ENCODE data around the gene DNMT1. TPM values are rescaled to one million over a fixed set of nuclear protein-coding genes. Genes with fewer than 3 reads are reported as not detected.
"Not testable (repeated sequence)": the region's sequence is repeated elsewhere in the genome, so short reads cannot be mapped to it uniquely, and the experiment has no call there.

DNMT1 gene
- 125 and 192 TPM in 2 replicates for total RNA-seq (2014; rRNA removed)
- 88.5 TPM for polyA plus RNA-seq (2012)

GRCh38 chr19:10194500-10195198, at the start of gene DNMT1:
DNMT1 (minus strand) TSS chr19:10194953; CDS start chr19:10194899, 54 bp downstream.
- peak; percentile 96 for DNase-seq (ENCODE audit: low read depth)

GRCh38 chr19:10243606-10244005, 48.9 kb upstream of the DNMT1 start:
- no peak for DNase-seq (ENCODE audit: low read depth)

GRCh38 chr19:10241826-10242449, 47.2 kb upstream of the DNMT1 start:
- not testable (repeated sequence) for DNase-seq (ENCODE audit: low read depth)

- DNase-seq (ENCODE audit: low read depth), result peak; percentile 31
These were observed 43.5 kb upstream of the DNMT1 start for GRCh38 chr19:10238172-10238783.

- no peak for DNase-seq (ENCODE audit: low read depth)
These were observed 42.9 kb upstream of the DNMT1 start for GRCh38 chr19:10237702-10238101.

- DNase-seq (ENCODE audit: low read depth), result not testable (repeated sequence)
These were observed 40.7 kb upstream of the DNMT1 start for GRCh38 chr19:10235409-10235808.

GRCh38 chr19:10235003-10235402, 40.2 kb upstream of the DNMT1 start:
- DNase-seq (ENCODE audit: low read depth), result no peak

- no peak for DNase-seq (ENCODE audit: low read depth)
These were observed 39.2 kb upstream of the DNMT1 start for GRCh38 chr19:10233946-10234345.

- DNase-seq (ENCODE audit: low read depth), result no peak
These were observed 37.0 kb upstream of the DNMT1 start for GRCh38 chr19:10231612-10232228.

- DNase-seq (ENCODE audit: low read depth), result peak; percentile 42
These were observed 36.3 kb upstream of the DNMT1 start, which contains the start of gene S1PR2 for GRCh38 chr19:10230861-10231611. S1PR2 (minus strand) TSS chr19:10231331; CDS start chr19:10224905, 6,426 bp downstream.

- no peak for DNase-seq (ENCODE audit: low read depth)
These were observed 35.6 kb upstream of the DNMT1 start for GRCh38 chr19:10230173-10230860.

- DNase-seq (ENCODE audit: low read depth), result no peak
These were observed 34.2 kb upstream of the DNMT1 start for GRCh38 chr19:10228920-10229319.

GRCh38 chr19:10228393-10228792, 33.6 kb upstream of the DNMT1 start:
- DNase-seq (ENCODE audit: low read depth), result no peak

GRCh38 chr19:10227026-10227971, 32.5 kb upstream of the DNMT1 start:
- no peak for DNase-seq (ENCODE audit: low read depth)

GRCh38 chr19:10226376-10227025, 31.7 kb upstream of the DNMT1 start:
- DNase-seq (ENCODE audit: low read depth), result no peak

GRCh38 chr19:10226021-10226375, 31.2 kb upstream of the DNMT1 start:
- no peak for DNase-seq (ENCODE audit: low read depth)

- DNase-seq (ENCODE audit: low read depth), result no peak
These were observed 29.6 kb upstream of the DNMT1 start for GRCh38 chr19:10224337-10224736.

GRCh38 chr19:10223488-10224213, 28.9 kb upstream of the DNMT1 start:
- DNase-seq (ENCODE audit: low read depth), result no peak
